ENCODE results near the gene ANXA6. TPM values are rescaled to one million over a fixed set of nuclear protein-coding genes. Genes with fewer than 3 reads are reported as not detected.

Gene ANXA6
- polyA plus RNA-seq, 1 of the 3 experiments (the other 2 are of a cell fraction) = 87.5 TPM

- no peaks in the 10 kb centered on the region for H3K9me2 ChIP-seq
- peaks cover 4% of the 10 kb centered on the region for H3F3A ChIP-seq (replicated peaks; ENCODE audit: insufficient read depth)
- POLR2A ChIA-PET = interaction anchor here (1.0 to 2.2 kb wide), 6 partner anchors 8 to 60 kb away, joined by 3 to 8 read pairs (median 4); no protein-coding TSS in a partner anchor
- H3K9me3 ChIP-seq = no peaks in the 10 kb centered on the region
- DNase-seq = peak; percentile 52
- H3K9ac ChIP-seq = peak overlapping the region; percentile 99
- H3K27me3 ChIP-seq (ENCODE audit: insufficient read depth) = no peaks in the 10 kb centered on the region
- 5% methylated on average over 17 of the region's 21 CpGs for WGBS (ENCODE audit: low lambda C conversion rate)
- H3K4me2 ChIP-seq = peak overlapping the region; percentile 77
- H3K27ac ChIP-seq (ENCODE audit: low read depth in 2 of 2, low read length in 1 of 2) = peak overlapping the region; percentile 89 to 97
- peaks cover 4 to 19% of the 10 kb centered on the region in 2 experiments; a peak in 3 of 4 replicates for H3K4me1 ChIP-seq (ENCODE audit: control insufficient read depth in 1 of 2, insufficient read depth in 2 of 2, low read depth in 1 of 2, low read length in 1 of 2)
- H4K20me1 ChIP-seq (ENCODE audit: insufficient read depth) = peaks cover 32% of the 10 kb centered on the region
- no peak for TF ChIP-seq SMC3 (IDR thresholded peaks at IDR 0.05; ENCODE audit: low read depth, low read length)
- TF ChIP-seq MXI1 (IDR thresholded peaks at IDR 0.05; ENCODE audit: low read depth, low read length) = peak; percentile 88
- no peak for TF ChIP-seq TCF12 (IDR thresholded peaks at IDR 0.05)
- TF ChIP-seq EZH2phosphoT487 (IDR thresholded peaks at IDR 0.05; ENCODE audit: borderline replicate concordance, low read depth) = no peak
- no peak for TF ChIP-seq FOSL2 (IDR thresholded peaks at IDR 0.05; ENCODE audit: borderline replicate concordance, low read depth)
- peak; percentile 27; the same call in 1 of the 2 replicates for TF ChIP-seq SIN3A (IDR thresholded peaks at IDR 0.05; ENCODE audit: borderline replicate concordance, low read depth, low read length)
- TF ChIP-seq, protein P1, sequence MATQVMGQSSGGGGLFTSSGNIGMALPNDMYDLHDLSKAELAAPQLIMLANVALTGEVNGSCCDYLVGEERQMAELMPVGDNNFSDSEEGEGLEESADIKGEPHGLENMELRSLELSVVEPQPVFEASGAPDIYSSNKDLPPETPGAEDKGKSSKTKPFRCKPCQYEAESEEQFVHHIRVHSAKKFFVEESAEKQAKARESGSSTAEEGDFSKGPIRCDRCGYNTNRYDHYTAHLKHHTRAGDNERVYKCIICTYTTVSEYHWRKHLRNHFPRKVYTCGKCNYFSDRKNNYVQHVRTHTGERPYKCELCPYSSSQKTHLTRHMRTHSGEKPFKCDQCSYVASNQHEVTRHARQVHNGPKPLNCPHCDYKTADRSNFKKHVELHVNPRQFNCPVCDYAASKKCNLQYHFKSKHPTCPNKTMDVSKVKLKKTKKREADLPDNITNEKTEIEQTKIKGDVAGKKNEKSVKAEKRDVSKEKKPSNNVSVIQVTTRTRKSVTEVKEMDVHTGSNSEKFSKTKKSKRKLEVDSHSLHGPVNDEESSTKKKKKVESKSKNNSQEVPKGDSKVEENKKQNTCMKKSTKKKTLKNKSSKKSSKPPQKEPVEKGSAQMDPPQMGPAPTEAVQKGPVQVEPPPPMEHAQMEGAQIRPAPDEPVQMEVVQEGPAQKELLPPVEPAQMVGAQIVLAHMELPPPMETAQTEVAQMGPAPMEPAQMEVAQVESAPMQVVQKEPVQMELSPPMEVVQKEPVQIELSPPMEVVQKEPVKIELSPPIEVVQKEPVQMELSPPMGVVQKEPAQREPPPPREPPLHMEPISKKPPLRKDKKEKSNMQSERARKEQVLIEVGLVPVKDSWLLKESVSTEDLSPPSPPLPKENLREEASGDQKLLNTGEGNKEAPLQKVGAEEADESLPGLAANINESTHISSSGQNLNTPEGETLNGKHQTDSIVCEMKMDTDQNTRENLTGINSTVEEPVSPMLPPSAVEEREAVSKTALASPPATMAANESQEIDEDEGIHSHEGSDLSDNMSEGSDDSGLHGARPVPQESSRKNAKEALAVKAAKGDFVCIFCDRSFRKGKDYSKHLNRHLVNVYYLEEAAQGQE (IDR thresholded peaks at IDR 0.05; ENCODE audit: low read depth, low read length) = peak; percentile 75; the same call in 1 of the 2 replicates
- TF ChIP-seq GABPA (IDR thresholded peaks at IDR 0.05; ENCODE audit: low read depth) = 0 out of 2 replicates have a peak, but pooled peaks have one; percentile 11
- H3K79me2 ChIP-seq (ENCODE audit: insufficient read depth) = peaks cover 56% of the 10 kb centered on the region
- no peaks in the 10 kb centered on the region for H3K36me3 ChIP-seq (replicated peaks in 1 of 2; ENCODE audit: control insufficient read depth in 1 of 2, insufficient read depth in 2 of 2, low read length in 1 of 2)
- CTCF ChIA-PET = interaction anchor here (0.8 to 4.9 kb wide), 7 partner anchors 19 to 85 kb away, joined by 3 to 23 read pairs (median 3); no protein-coding TSS in a partner anchor
- H2AFZ ChIP-seq (ENCODE audit: low read depth) = peak overlapping the region; percentile 47
- H3K4me3 ChIP-seq (ENCODE audit: low read depth in 2 of 2, low read length in 1 of 2) = peak overlapping the region; percentile 80 to 85
These were observed 77.6 kb downstream of the ANXA6 start for GRCh38 chr5:151079838-151080612.

DNA sequence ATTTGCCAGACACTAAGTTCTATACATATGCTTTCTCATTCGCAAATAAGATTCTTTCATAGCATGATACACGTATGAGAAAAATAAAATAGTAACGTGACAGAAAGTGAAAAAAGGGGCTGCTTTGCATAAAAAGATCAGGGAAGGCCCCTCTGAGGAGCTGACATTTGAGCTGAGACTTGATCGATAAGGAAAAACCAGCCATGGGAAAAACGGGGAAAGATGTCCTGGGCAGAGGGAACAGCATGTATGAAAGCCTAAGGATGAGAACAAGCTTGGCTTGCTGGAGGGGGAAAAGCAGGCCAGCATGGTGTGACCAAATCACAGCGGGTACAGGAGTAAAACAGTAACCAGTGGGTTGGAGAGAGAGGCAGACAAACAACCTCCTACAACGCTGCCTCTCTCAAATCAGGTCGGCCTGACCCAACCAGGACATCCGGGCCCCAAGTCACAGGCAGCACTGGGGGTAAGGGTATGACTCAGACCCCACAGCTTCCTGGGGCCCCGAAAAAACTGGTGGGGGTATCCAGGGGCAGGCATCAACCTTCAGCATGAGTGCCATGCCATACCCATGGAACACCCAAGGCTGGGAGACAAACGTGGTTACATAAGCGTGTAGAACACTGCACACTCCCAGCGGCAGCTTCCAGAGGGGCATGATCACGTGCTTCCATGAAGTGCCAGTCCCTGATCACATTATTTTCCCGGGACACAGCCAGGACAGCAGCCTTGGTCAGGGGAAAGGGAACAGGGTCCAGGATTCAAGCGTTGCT, 78.9 kb downstream of the ANXA6 start:
- WGBS (ENCODE audit: low lambda C conversion rate) = 83% methylated on average over 14 of the region's 16 CpGs
- H3K4me1 ChIP-seq (ENCODE audit: control insufficient read depth in 1 of 2, insufficient read depth in 2 of 2, low read depth in 1 of 2, low read length in 1 of 2) = peaks cover 4 to 19% of the 10 kb centered on the region in 2 experiments; a peak in 3 of 4 replicates
- no peak overlapping the region for H2AFZ ChIP-seq (ENCODE audit: low read depth)
- H3K9me3 ChIP-seq = no peaks in the 10 kb centered on the region
- peaks cover 69% of the 10 kb centered on the region for H3K79me2 ChIP-seq (ENCODE audit: insufficient read depth)
- no peak for DNase-seq
- peaks cover 14% of the 10 kb centered on the region for H3F3A ChIP-seq (replicated peaks; ENCODE audit: insufficient read depth)
- H3K36me3 ChIP-seq (replicated peaks in 1 of 2; ENCODE audit: control insufficient read depth in 1 of 2, insufficient read depth in 2 of 2, low read length in 1 of 2) = peaks cover 0 to 2% of the 10 kb centered on the region in 2 experiments
- peaks cover 40% of the 10 kb centered on the region for H4K20me1 ChIP-seq (ENCODE audit: insufficient read depth)
- CTCF ChIA-PET = interaction anchor here (0.8 to 4.9 kb wide), 6 partner anchors 20 to 87 kb away, joined by 3 to 22 read pairs (median 3); no protein-coding TSS in a partner anchor
- H3K9ac ChIP-seq = no peak overlapping the region
- H3K27ac ChIP-seq (ENCODE audit: low read depth in 2 of 2, low read length in 1 of 2) = peak overlapping the region in 1 of 2 experiments; percentile 89; a peak in 1 of 4 replicates
- H3K9me2 ChIP-seq = no peaks in the 10 kb centered on the region
- POLR2A ChIA-PET = no interaction called here
- H3K4me3 ChIP-seq (ENCODE audit: low read depth in 2 of 2, low read length in 1 of 2) = no peak overlapping the region
- peak overlapping the region; percentile 77 for H3K4me2 ChIP-seq
- H3K27me3 ChIP-seq (ENCODE audit: insufficient read depth) = no peaks in the 10 kb centered on the region
- TF ChIP-seq FOXJ3 (CRISPR knock-in tag; IDR thresholded peaks at IDR 0.05) (no peak), IRF3 (IDR thresholded peaks at IDR 0.05; ENCODE audit: low read depth, low read length) (no peak), USF2 (IDR thresholded peaks at IDR 0.05; ENCODE audit: borderline replicate concordance, low read depth, low read length) (no peak), POLR2AphosphoS5 (IDR thresholded peaks at IDR 0.05; ENCODE audit: low read depth, low read length) (no peak), SIN3A (IDR thresholded peaks at IDR 0.05; ENCODE audit: borderline replicate concordance, low read depth, low read length) (no peak)
- TF ChIP-seq, protein P1 (IDR thresholded peaks at IDR 0.05; ENCODE audit: low read depth, low read length) = no peak

All from SK-N-SH (cell line).